Measurements from ENCODE around the gene KLHL22.

The KLHL22 gene

DNA sequence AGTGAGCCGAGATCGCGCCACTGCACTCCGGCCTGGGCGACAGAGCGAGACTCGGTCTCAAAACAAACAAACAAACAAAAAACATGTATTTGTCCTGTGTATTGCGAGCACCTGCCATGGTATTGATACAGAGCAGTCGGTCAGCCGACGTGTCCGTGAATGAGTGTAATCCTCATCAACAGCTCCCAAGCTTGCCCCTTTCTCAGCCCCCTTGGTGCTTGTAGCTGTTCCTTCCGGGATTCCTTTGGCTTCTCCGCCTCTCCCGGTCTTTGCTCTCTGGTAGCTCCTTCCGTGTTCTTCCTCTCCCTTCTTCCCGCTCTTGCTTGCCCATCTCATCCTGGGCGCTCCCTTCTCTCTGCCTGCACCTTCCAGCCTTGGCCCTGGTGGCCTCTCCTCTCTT is 90.7 kb downstream of the KLHL22 start:
- Histone ChIP-seq H4K20me1 (ENCODE audit: insufficient read depth, low read length) (no peaks in the 10 kb centered on the region), H2AFZ (ENCODE audit: low read length) (no peak overlapping the region), H3F3A (ENCODE audit: insufficient read depth, low read length) (no peaks in the 10 kb centered on the region), H3K79me2 (ENCODE audit: insufficient read depth, low read length) (no peaks in the 10 kb centered on the region), H3K27ac (ENCODE audit: low read depth, low read length, poor library complexity, severe bottlenecking) (no peak overlapping the region), H3K9ac (ENCODE audit: low read length) (no peak overlapping the region), H3K9me2 (ENCODE audit: low read depth, low read length) (no peaks in the 10 kb centered on the region), H3K4me2 (ENCODE audit: low read length) (no peak overlapping the region), H3K4me1 (ENCODE audit: insufficient read depth, low read length, severe bottlenecking) (no peaks in the 10 kb centered on the region), H3K4me3 (ENCODE audit: low read depth, low read length, poor library complexity, severe bottlenecking) (no peak overlapping the region), H3K36me3 (ENCODE audit: insufficient read depth, low read length) (no peaks in the 10 kb centered on the region), H3K9me3 (ENCODE audit: low read length) (no peaks in the 10 kb centered on the region), H3K27me3 (ENCODE audit: insufficient read depth, low read length) (peaks cover 5% of the 10 kb centered on the region)
- TF ChIP-seq, protein P1, sequence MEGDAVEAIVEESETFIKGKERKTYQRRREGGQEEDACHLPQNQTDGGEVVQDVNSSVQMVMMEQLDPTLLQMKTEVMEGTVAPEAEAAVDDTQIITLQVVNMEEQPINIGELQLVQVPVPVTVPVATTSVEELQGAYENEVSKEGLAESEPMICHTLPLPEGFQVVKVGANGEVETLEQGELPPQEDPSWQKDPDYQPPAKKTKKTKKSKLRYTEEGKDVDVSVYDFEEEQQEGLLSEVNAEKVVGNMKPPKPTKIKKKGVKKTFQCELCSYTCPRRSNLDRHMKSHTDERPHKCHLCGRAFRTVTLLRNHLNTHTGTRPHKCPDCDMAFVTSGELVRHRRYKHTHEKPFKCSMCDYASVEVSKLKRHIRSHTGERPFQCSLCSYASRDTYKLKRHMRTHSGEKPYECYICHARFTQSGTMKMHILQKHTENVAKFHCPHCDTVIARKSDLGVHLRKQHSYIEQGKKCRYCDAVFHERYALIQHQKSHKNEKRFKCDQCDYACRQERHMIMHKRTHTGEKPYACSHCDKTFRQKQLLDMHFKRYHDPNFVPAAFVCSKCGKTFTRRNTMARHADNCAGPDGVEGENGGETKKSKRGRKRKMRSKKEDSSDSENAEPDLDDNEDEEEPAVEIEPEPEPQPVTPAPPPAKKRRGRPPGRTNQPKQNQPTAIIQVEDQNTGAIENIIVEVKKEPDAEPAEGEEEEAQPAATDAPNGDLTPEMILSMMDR (IDR thresholded peaks at IDR 0.05; ENCODE audit: low read length), result no peak
- TF ChIP-seq EZH2 (IDR thresholded peaks at IDR 0.05; ENCODE audit: borderline replicate concordance, low read length), result no peak

GRCh38 chr22:20403779-20404140 is 91.8 kb downstream of the KLHL22 start:
- no peak overlapping the region for H3K4me3 ChIP-seq (ENCODE audit: low read depth, low read length, poor library complexity, severe bottlenecking)
- H3K79me2 ChIP-seq (ENCODE audit: insufficient read depth, low read length), result no peaks in the 10 kb centered on the region
- no peaks in the 10 kb centered on the region for H3F3A ChIP-seq (ENCODE audit: insufficient read depth, low read length)
- no peaks in the 10 kb centered on the region for H3K9me2 ChIP-seq (ENCODE audit: low read depth, low read length)
- no peak overlapping the region for H2AFZ ChIP-seq (ENCODE audit: low read length)
- no peak overlapping the region for H3K9ac ChIP-seq (ENCODE audit: low read length)
- TF ChIP-seq, protein P1 (IDR thresholded peaks at IDR 0.05; ENCODE audit: low read length), result no peak
- TF ChIP-seq EZH2 (IDR thresholded peaks at IDR 0.05; ENCODE audit: borderline replicate concordance, low read length), result no peak
- H3K27me3 ChIP-seq (ENCODE audit: insufficient read depth, low read length), result peaks cover 5% of the 10 kb centered on the region
- no peak overlapping the region for H3K4me2 ChIP-seq (ENCODE audit: low read length)
- H3K9me3 ChIP-seq (ENCODE audit: low read length), result no peaks in the 10 kb centered on the region
- H3K27ac ChIP-seq (ENCODE audit: low read depth, low read length, poor library complexity, severe bottlenecking), result no peak overlapping the region
- no peaks in the 10 kb centered on the region for H4K20me1 ChIP-seq (ENCODE audit: insufficient read depth, low read length)
- no peaks in the 10 kb centered on the region for H3K36me3 ChIP-seq (ENCODE audit: insufficient read depth, low read length)
- no peaks in the 10 kb centered on the region for H3K4me1 ChIP-seq (ENCODE audit: insufficient read depth, low read length, severe bottlenecking)

- Histone ChIP-seq H3K9ac (ENCODE audit: low read length) (no peak overlapping the region), H3K9me3 (ENCODE audit: low read length) (no peaks in the 10 kb centered on the region), H3K27ac (ENCODE audit: low read depth, low read length, poor library complexity, severe bottlenecking) (no peak overlapping the region), H3K9me2 (ENCODE audit: low read depth, low read length) (no peaks in the 10 kb centered on the region), H3K36me3 (ENCODE audit: insufficient read depth, low read length) (no peaks in the 10 kb centered on the region), H3K4me3 (ENCODE audit: low read depth, low read length, poor library complexity, severe bottlenecking) (no peak overlapping the region), H3K4me2 (ENCODE audit: low read length) (no peak overlapping the region), H2AFZ (ENCODE audit: low read length) (no peak overlapping the region), H3K79me2 (ENCODE audit: insufficient read depth, low read length) (no peaks in the 10 kb centered on the region), H4K20me1 (ENCODE audit: insufficient read depth, low read length) (no peaks in the 10 kb centered on the region), H3K27me3 (ENCODE audit: insufficient read depth, low read length) (peaks cover 5% of the 10 kb centered on the region), H3F3A (ENCODE audit: insufficient read depth, low read length) (no peaks in the 10 kb centered on the region), H3K4me1 (ENCODE audit: insufficient read depth, low read length, severe bottlenecking) (no peaks in the 10 kb centered on the region)
- TF ChIP-seq, protein P1 (IDR thresholded peaks at IDR 0.05; ENCODE audit: low read length), result no peak
- TF ChIP-seq EZH2 (IDR thresholded peaks at IDR 0.05; ENCODE audit: borderline replicate concordance, low read length), result no peak
Observed at GRCh38 chr22:20402960-20403778, 92.4 kb downstream of the KLHL22 start.

Data from OCI-LY1 (cell line).